ENCODE data around the gene GALNT7. TPM values are rescaled to one million over a fixed set of nuclear protein-coding genes. Genes with fewer than 3 reads are reported as not detected.

The GALNT7 gene
- total and polyA plus RNA-seq, 2 of the 13 experiments (the other 11 are each of a cell fraction or from before 2014, with no cell fraction given), result 0.08 to 0.13 TPM

DNA sequence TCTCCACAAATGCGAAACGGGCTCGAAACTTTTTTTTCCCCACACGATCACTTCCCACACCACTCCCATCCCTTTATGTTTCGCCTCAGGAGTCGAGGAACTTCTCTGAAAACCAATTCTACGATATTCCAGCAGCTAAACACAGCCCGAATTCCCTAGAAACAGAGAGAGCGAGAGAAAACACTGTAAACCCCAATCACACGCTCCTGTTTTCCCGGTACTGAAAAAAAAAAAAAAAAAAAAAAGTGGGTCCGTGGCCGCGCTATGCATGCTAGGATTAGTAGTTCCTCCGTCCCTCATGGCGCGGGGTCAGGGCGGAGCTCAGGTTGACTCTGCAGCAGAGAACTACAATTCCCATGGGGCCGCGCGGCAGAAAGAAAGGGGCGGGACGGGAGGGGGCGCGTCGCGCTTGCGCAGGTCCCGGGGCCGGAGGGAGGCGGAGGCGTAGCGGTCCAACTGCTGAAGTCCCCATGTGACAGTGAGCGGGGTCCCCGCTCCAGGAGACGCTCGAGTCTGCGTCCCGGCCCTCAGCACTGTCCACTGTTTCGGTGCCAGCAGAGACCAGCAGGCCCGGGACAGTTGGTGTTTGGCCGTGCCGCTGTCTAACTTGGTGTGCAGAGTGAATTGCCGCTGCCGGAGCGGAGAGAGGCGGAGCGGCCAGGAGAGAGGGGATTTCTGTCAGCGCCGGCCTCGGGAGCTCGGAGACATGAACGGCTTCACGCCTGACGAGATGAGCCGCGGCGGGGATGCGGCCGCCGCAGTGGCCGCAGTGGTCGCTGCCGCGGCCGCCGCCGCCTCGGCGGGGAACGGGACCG is 202.1 kb downstream of the GALNT7 start, which contains the start of gene SAP30 (continued):
- TF ChIP-seq ZBTB38 (CRISPR knock-in tag; IDR thresholded peaks at IDR 0.05) (peak; percentile 81), ARHGAP35 (CRISPR knock-in tag; IDR thresholded peaks at IDR 0.05; ENCODE audit: borderline replicate concordance) (no peak), NRL (CRISPR knock-in tag; IDR thresholded peaks at IDR 0.05; ENCODE audit: borderline replicate concordance) (0 out of 2 replicates have a peak, but pooled peaks have one; percentile 34), MIER3 (CRISPR knock-in tag; IDR thresholded peaks at IDR 0.05; ENCODE audit: borderline replicate concordance) (peak; percentile 33; the same call in 1 of the 2 replicates), ZSCAN9 (CRISPR knock-in tag; IDR thresholded peaks at IDR 0.05; ENCODE audit: borderline replicate concordance) (peak; percentile 76; the same call in 1 of the 2 replicates), HNF4A (CRISPR knock-in tag; IDR thresholded peaks at IDR 0.05) (peak; percentile 28; the same call in 1 of the 2 replicates), ZNF430 (CRISPR knock-in tag; IDR thresholded peaks at IDR 0.05) (peak; percentile 28; the same call in 1 of the 2 replicates), SPEN (CRISPR knock-in tag; IDR thresholded peaks at IDR 0.05; ENCODE audit: low read depth) (peak; percentile 55), FOXA3 (CRISPR knock-in tag; IDR thresholded peaks at IDR 0.05) (no peak), NFYC (CRISPR knock-in tag; IDR thresholded peaks at IDR 0.05) (no peak), ZC3H4 (CRISPR knock-in tag; IDR thresholded peaks at IDR 0.05; ENCODE audit: borderline replicate concordance) (no peak), ZNF354B (CRISPR knock-in tag; IDR thresholded peaks at IDR 0.05) (no peak), DNMT1 (CRISPR knock-in tag; IDR thresholded peaks at IDR 0.05) (no peak)
- TF ChIP-seq, protein P1, sequence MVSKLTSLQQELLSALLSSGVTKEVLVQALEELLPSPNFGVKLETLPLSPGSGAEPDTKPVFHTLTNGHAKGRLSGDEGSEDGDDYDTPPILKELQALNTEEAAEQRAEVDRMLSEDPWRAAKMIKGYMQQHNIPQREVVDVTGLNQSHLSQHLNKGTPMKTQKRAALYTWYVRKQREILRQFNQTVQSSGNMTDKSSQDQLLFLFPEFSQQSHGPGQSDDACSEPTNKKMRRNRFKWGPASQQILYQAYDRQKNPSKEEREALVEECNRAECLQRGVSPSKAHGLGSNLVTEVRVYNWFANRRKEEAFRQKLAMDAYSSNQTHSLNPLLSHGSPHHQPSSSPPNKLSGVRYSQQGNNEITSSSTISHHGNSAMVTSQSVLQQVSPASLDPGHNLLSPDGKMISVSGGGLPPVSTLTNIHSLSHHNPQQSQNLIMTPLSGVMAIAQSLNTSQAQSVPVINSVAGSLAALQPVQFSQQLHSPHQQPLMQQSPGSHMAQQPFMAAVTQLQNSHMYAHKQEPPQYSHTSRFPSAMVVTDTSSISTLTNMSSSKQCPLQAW (CRISPR knock-in tag; IDR thresholded peaks at IDR 0.05), result no peak
- TF ChIP-seq, protein P2, sequence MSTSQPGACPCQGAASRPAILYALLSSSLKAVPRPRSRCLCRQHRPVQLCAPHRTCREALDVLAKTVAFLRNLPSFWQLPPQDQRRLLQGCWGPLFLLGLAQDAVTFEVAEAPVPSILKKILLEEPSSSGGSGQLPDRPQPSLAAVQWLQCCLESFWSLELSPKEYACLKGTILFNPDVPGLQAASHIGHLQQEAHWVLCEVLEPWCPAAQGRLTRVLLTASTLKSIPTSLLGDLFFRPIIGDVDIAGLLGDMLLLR (CRISPR knock-in tag; IDR thresholded peaks at IDR 0.05), result peak; percentile 64; the same call in 1 of the 2 replicates
- TF ChIP-seq, protein P3, sequence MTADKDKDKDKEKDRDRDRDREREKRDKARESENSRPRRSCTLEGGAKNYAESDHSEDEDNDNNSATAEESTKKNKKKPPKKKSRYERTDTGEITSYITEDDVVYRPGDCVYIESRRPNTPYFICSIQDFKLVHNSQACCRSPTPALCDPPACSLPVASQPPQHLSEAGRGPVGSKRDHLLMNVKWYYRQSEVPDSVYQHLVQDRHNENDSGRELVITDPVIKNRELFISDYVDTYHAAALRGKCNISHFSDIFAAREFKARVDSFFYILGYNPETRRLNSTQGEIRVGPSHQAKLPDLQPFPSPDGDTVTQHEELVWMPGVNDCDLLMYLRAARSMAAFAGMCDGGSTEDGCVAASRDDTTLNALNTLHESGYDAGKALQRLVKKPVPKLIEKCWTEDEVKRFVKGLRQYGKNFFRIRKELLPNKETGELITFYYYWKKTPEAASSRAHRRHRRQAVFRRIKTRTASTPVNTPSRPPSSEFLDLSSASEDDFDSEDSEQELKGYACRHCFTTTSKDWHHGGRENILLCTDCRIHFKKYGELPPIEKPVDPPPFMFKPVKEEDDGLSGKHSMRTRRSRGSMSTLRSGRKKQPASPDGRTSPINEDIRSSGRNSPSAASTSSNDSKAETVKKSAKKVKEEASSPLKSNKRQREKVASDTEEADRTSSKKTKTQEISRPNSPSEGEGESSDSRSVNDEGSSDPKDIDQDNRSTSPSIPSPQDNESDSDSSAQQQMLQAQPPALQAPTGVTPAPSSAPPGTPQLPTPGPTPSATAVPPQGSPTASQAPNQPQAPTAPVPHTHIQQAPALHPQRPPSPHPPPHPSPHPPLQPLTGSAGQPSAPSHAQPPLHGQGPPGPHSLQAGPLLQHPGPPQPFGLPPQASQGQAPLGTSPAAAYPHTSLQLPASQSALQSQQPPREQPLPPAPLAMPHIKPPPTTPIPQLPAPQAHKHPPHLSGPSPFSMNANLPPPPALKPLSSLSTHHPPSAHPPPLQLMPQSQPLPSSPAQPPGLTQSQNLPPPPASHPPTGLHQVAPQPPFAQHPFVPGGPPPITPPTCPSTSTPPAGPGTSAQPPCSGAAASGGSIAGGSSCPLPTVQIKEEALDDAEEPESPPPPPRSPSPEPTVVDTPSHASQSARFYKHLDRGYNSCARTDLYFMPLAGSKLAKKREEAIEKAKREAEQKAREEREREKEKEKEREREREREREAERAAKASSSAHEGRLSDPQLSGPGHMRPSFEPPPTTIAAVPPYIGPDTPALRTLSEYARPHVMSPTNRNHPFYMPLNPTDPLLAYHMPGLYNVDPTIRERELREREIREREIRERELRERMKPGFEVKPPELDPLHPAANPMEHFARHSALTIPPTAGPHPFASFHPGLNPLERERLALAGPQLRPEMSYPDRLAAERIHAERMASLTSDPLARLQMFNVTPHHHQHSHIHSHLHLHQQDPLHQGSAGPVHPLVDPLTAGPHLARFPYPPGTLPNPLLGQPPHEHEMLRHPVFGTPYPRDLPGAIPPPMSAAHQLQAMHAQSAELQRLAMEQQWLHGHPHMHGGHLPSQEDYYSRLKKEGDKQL (CRISPR knock-in tag; IDR thresholded peaks at IDR 0.05; ENCODE audit: low read depth), result no peak
- TF ChIP-seq, protein P4, sequence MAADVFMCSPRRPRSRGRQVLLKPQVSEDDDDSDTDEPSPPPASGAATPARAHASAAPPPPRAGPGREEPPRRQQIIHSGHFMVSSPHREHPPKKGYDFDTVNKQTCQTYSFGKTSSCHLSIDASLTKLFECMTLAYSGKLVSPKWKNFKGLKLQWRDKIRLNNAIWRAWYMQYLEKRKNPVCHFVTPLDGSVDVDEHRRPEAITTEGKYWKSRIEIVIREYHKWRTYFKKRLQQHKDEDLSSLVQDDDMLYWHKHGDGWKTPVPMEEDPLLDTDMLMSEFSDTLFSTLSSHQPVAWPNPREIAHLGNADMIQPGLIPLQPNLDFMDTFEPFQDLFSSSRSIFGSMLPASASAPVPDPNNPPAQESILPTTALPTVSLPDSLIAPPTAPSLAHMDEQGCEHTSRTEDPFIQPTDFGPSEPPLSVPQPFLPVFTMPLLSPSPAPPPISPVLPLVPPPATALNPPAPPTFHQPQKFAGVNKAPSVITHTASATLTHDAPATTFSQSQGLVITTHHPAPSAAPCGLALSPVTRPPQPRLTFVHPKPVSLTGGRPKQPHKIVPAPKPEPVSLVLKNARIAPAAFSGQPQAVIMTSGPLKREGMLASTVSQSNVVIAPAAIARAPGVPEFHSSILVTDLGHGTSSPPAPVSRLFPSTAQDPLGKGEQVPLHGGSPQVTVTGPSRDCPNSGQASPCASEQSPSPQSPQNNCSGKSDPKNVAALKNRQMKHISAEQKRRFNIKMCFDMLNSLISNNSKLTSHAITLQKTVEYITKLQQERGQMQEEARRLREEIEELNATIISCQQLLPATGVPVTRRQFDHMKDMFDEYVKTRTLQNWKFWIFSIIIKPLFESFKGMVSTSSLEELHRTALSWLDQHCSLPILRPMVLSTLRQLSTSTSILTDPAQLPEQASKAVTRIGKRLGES (CRISPR knock-in tag; IDR thresholded peaks at IDR 0.05; ENCODE audit: borderline replicate concordance), result no peak

Data from HepG2 (cell line).